COLO829 (cell line): ENCODE results near the gene PRKACA.

ENCODE experiments used
- DNase-seq: peaks from one replicate; pipeline ENCODE4 v3.0.0; 2012; ENCODE audit warnings: low spot score

Gene PRKACA

DNA sequence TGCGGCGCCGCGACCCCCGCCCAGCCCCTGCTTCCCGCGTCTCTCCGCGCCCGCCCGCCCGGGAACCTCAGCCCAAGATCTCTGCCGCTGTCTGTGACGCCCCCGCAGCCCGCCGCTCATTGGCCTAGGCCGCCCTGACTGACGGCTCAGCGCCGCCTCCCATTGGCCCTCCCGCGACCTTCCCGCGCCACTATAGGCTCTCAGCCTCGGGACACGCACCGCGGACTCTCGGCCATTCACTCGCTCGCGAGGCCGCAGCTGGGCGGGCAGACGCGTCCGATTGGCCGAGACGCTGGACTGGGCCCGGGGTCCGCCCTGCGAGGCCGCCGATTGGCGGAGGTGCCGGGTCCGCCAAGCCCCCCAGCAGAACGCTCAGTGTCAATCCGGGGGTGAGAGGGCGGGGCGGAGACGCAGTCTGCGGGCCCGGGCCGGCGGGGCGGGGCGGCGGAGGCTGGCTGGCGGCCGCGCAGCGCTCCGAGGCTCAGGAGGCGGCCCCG is at the start of gene PRKACA:
Gene PRKACA, minus strand, starts transcription at position 95 of the 497 bp plus-strand sequence. CDS start 215 bp downstream, outside the sequence.
- DNase-seq = peak; percentile 92

DNA sequence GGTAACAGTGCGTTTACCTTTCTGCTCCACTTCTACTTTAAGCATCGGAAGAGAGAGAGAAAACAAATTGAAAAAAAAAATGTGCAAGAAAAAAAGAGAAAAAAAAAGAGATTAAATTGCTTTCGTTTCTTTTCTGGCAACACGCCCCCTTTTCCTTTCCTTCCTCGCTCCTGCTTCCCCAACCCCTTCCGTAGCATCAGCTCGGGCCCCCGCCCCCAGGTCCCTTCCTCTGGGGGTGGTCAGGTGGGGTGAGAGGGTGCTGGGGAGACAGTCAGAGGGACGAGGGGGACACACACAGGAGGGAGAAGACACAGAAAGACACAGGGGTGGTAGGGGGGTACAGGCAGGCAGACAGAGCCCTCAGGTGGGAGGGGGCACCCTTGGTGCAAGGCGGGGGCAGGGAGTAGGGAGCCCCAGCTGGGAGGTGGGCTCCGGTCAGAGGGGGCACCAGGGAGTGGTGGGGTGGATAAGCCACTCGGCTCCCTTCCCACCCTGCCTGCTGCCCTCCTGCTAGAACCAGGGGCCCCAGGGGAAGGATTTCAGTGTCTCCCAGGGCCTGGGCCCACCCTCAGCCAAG is 49.5 kb upstream of the PRKACA start:
- no peak for DNase-seq

DNA sequence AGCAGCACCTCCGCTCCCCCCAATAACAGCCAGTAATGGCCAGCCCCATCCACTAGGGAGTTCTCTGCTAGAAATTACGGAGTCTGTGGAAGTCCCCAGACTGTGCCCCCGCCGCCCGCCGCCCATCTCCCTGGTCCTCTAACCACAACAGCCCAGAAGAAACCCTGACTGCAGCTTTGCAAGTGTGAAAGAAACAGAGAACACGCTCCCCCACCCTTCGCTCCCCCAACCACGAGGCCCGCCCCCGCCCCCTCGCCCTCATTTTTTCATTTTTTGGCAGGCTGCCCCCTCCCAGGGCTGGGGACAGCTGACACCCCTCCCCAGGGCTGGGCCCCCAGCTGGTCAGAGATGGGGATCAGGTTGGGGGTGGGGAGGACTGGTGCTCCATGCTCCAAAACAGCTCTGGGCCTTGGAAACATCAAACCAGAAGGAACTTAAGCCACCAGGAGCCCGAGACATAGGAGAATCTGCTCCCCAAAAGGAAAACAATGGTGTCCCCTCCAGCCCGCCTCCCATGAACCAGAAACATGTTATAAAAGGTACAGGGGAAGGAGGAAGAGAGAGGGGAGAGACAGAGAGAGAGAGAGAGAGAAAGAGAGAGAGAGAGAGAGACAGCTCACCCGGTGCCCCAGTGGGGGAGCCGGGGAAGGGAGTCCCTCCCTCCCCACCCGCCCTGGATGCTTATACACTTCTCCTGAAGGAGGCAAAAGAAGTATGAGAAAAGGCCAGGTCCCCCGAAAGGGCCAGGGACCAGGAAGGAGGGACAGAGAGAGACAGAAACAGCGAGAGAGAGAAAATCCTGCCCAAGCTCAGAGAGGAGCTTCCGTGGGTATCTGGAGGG is 48.6 kb upstream of the PRKACA start:
- no peak for DNase-seq

- no peak for DNase-seq
Measured at GRCh38 chr19:14164724-14165493, 47.3 kb upstream of the PRKACA start.

- no peak for DNase-seq
Measured at GRCh38 chr19:14164082-14164481, 46.5 kb upstream of the PRKACA start.

DNA sequence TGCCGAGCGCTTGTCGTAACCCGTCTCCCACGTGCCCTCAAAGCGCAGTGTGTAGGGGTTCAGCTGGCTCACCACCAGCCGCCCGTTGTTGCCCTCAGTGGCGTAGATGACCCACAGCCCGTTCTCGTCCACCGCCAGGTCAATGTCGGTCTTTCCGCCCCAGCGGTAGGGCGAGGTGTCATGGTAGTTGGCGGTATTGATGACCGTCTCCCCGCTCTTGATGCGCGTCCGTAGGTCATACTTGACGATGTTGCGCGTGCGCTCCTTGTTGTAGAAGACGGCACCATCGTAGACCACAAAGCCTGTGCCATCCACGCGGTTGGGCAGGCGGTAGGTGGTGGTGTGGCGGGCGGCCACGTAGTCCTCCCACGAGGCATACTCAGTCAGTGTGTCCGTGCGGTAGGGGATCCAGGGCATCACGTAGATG is 45.3 kb upstream of the PRKACA start:
- DNase-seq = no peak

DNA sequence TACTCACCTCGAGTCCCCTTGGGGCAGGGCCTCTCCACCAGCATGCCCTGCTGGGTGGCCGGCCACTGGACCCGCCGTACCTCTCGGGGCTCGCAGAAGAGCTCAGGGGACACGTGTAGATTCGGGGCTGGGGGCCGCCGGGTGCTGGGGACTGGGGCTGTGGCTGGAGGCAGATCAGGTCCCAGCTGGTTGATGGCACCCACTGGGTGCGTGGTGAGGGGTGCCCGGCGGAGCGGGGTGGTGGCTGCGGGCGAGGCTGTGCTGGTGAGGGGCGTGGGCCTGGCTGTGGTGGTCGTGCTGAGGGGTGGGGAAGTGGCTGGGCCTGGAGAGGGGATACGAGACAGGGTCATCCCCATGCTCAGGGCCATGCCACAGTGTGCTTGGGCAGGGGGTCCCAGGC is 43.7 kb upstream of the PRKACA start:
- DNase-seq = no peak

- DNase-seq = no peak
Measured at GRCh38 chr19:14160017-14160703, 42.6 kb upstream of the PRKACA start.

GRCh38 chr19:14159059-14159458 is 41.5 kb upstream of the PRKACA start:
- no peak for DNase-seq

- DNase-seq = no peak
Measured at GRCh38 chr19:14158276-14159023, 40.9 kb upstream of the PRKACA start.

GRCh38 chr19:14156971-14157717 is 39.6 kb upstream of the PRKACA start:
- no peak for DNase-seq

DNA sequence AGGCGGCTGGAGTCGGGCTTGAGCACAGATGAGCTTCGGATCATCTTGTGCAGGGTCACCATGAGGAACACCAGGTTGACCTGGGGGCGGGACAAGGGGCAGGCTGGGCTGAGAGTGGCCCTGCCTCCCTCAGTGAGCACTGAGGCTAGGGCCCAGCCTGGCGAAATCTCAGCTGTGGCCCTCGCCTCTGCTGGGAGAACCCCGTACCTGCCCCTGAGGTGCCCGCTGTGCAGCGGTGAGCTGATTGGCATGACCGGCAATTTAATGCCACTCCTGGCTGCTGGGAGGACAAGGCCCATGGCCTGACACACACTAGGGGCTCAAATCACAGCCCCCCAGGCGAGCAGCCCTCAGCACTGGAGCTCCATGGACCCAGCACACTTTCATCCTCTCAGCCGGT is 38.6 kb upstream of the PRKACA start:
- DNase-seq = no peak

GRCh38 chr19:14155371-14155770 is 37.8 kb upstream of the PRKACA start:
- no peak for DNase-seq

- no peak for DNase-seq
Measured at GRCh38 chr19:14152713-14153112, 35.2 kb upstream of the PRKACA start.

DNA sequence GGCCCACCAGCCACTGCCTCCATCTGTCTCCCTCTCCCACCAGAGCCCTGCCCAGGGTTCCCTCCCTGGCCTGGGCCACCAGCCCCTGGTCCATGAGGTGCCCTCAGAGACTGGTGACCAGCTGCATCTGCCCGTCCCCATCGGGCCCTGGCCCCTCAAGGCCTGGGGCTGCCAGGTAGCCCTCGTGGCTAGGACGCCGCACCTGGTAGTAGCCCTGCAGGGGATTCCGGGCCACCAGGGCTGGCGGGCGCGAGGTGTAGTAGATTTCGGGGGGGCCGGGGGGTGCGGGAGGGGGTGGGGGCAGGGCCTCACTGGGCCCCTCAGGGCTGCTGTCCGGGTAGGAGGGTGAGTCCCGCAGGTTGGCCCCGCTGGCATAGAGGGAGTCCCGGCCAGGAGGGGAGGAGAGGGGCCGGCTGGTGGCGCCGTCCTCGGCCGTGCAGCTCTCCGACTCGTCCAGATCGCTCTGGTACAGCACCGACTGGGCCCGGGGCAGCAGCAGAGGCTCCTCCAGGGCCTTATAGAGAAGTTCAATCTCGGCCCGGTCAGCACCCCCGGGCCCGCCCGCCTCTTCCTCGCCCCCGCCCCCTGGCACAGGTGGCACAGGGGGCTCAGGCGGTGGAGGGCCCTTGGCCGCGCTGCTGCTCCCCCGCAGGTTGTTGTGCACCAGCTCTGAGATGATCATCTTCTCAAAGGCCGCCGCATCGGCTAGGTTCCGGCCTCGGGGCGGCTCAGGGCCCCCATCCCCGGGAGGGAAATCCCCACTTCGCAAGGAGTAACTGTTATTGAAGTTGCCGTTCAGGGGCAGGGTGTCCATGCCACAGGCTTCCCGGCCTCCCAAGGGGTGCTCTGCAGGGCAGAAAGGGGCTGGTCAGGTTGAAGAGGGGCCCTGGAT is 33.5 kb upstream of the PRKACA start:
- no peak for DNase-seq

DNA sequence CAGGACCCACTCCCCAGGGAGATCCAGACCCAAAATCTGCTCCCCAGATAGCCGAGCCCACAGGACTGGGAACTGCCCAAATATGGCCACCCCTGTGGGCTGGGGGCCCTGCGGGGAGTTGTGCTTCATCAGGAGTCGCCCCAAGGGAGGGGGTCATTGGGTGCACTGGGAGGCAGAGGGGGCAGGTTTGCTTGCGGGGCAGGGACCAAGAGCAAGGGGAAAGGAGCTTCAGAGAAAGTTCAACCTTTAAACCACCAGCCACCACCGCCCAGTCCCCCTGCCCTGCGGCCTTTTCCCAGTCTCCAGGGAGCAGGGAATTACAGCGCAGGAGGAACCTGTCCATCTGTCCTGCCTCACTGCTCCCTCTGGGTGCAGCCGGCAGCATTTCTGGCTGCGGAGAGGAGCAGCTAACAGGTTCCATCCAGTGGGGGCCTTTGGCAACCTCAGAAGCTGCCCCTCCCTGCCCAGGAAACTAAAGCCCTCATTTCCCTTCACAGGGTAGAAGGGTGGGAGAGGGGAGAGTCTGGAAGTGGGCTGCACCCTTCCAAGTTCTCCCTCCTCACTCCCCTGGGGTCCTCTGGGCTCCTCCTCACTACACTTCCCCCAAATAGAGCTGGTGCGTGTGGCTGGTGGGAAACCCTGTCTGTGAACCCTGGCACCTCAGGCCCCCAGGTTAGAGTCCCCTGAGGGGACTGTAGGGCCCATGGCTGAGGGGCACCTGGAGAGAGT is 32.6 kb upstream of the PRKACA start:
- no peak for DNase-seq

DNA sequence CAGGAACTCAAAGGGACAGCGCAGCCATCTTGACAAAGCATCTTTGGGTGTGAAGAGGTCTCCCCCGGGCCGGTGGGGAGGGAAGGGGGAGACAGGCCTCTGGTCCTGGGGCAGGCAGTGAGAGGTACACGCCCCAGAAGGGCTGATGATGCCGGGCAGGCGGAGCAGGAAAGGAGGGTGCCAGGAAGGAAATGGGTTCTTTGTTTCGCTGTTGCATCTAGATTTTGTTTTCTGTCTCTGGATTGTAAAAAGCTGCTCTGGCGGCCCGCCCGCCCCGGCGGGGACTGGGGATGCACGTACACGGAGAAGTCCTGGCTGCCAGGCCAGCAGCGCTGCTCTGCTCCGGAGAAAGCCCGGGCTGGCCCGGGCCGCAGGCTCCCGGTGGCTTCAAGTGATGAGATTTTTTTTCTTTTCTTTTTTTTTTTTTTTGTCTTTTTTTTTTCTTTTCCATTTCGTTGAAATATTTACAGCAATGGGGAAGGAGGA is 32.0 kb upstream of the PRKACA start:
- DNase-seq = no peak

DNA sequence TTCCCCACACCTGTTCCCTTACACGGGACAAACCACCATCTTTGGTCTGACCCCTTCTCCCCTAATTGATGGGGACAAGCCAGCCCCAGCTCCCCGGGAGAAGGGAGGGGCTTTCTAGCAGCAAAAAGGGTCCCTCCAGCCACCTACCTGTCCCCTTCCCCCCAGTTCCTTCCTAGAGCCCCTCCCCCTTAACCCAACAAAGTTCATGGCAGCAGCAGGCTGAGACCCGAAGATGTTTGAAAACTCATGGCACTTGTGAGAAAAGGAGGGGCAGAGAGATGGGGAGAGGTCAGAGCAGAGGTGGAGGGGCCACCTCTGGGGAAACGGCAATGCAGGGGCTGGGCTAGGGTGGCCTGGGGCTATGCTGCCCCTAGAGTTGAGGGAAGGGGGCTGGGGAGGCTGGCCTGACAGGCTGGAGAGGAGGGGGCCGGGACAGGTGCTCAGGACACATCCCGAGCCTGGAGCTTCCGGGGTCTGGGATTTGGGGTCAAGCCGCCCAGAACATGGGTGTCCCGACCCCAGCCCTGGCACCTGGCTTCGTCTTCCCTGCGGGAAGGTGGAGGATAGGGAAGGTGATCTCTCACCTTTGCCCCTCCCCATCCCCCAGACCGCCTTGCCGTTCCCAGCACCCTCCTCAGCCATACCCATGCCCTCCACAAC is 31.3 kb upstream of the PRKACA start:
- no peak for DNase-seq
